Limb (tissue), 2 donors: Measurements from ENCODE around the gene TSC22D4.
"Not testable (repeated sequence)": the region's sequence is repeated elsewhere in the genome, so short reads cannot be mapped to it uniquely, and the experiment has no call there.

ENCODE experiments used
- DNase-seq, 2 donors: peaks; one replicate each; pipeline ENCODE4 v3.0.0-alpha.2; 2016; ENCODE audit errors: extremely low spot score in 2 of 2

TSC22D4 gene

DNA sequence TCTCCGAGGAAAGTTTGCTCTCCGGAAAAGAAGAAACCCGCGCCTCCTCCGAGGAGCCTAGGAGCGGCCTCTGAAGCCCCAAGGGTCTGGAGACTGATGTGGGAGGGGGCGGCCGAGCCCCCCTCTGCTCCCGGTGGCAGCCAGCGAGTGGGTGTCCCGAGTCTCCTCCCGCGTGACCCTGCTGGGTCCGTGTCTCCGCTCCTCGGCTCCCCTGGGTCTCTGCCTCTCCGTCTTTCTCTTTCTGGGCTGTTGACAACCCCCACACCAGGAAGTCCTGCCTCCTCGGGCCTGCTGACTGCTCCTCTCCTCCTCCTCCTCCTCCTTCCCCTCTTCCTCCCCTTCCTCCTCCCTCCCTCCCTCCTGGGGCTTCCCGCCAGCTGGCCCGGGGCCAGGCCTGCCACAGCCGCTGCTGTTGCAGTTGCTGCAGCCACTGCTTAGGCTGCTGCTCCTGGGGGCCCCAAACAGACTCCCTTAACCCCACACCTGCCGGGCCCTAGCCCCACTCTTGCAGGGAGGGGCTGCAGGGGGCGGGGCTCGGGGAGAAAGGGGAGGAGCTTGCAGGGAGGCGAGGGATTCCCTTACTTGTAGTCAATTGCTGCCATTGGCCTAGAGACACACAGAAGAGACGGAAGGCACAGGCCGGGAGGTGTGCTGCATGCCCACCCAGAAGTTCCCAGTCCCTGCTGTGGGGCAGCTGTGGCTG is at the start of gene TSC22D4:
TSC22D4 (minus strand) TSS at position 257 of the 703 bp plus-strand sequence. CDS start 1,176 bp downstream, outside the sequence.
- peak; percentile 93 to 99 for DNase-seq

DNA sequence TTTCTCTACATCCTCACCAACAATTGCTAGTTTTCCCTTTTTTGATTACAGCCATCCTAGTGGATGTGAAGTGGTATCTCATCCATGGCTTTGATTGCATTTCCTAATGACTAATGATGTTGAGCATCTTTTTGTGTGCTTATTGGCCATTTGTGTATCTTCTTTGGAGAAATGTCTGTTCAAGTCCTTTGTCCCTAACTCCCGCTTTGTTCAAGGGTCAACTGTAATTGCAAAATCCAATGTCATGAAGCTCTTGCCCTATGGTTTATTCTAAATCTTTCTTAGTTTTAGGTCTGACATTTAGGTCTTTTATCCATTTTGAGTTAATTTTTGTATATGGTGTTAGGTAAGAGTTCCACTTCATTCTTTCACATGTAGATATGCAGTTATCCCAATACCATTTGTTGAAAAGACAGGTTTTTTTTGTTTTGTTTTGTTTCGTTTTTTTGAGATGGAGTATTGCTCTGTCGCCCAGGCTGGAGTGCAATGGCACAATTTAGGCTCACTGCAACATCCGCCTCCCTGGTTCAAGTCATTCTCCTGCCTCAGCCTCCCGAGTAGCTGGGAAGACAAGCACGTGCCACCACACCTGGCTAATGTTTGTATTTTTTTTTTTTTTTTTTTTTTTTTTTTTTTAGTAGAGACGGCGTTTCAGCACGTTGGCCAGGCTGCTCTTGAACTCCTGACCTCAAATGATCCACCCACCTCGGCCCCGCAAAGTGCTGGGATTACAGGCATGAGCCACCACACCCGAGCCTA is 49.3 kb upstream of the TSC22D4 start:
- not testable (repeated sequence) for DNase-seq

DNA sequence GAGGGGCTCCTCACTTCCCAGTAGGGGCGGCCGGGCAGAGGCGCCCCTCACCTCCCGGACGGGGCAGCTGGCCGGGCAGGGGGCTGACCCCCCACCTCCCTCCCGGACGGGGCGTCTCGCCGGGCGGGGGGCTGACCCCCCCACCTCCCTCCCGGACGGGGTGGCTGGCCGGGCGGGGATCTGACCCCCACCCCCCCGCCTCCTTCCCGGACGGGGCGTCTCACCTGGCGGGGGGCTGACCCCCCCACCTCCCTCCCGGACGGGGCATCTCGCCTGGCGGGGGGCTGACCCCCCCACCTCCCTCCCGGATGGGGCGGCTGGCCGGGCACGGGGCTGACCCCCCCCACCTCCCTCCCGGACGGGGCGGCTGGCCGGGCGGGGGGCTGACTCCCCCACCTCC is 44.2 kb upstream of the TSC22D4 start:
- not testable (repeated sequence) for DNase-seq

DNA sequence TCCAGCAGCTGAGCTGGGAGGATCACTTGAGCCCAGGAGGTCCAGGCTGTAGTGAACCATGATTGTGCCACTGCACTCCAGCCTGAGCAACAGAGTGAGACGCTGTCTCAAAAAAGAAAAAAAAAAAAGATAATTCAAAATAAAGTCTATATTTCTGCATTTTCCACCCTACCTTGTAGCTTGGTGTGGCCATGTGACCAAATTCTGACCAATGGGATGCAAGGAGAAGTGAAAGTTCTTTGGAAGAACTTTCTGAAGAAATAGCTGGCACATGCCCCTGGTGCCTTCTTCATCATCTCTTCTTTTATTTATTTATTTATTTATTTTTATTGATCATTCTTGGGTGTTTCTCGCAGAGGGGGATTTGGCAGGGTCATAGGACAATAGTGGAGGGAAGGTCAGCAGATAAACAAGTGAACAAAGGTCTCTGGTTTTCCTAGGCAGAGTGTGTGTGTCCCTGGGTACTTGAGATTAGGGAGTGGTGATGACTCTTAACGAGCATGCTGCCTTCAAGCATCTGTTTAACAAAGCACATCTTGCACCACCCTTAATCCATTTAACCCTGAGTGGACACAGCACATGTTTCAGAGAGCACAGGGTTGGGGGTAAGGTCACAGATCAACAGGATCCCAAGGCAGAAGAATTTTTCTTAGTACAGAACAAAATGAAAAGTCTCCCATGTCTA is 43.0 kb upstream of the TSC22D4 start:
- not testable (repeated sequence) for DNase-seq

DNA sequence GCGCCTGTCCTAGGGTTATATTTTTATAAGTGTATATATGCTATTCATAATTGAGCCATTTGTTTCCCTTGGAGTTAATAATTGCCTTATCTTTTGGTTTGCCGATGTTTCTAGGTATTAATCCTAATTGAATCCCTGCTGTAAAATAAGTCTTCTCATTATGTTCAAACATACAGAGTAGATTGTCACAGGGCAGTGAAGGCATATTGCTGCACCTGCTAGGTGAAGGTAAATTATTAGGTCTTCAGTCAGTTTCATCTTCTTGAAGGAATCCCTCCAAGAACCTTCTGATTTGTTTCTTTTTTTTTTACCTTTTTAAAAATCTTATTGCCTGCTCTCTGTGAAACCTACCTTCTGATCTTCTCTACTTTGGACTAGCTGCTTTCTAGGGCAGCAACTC is 42.1 kb upstream of the TSC22D4 start:
- no peak for DNase-seq

DNA sequence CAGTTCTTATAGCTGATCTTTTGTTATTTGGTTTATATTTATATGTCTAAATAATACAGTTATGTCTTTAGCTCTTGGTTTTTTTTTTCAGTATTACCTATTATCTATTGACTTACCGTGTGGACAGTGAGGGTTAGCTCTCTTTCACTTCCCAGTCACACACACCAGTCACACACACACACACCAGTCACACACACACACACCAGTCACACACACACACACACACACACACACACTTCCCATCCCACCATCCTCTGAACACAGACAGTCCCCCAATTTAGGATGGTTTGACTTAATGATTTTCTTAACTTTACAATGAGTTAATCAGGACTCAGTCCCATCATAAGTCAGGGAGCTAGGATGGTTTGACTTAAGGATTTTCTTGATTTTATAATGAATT is 41.1 kb upstream of the TSC22D4 start:
- DNase-seq = no peak

DNA sequence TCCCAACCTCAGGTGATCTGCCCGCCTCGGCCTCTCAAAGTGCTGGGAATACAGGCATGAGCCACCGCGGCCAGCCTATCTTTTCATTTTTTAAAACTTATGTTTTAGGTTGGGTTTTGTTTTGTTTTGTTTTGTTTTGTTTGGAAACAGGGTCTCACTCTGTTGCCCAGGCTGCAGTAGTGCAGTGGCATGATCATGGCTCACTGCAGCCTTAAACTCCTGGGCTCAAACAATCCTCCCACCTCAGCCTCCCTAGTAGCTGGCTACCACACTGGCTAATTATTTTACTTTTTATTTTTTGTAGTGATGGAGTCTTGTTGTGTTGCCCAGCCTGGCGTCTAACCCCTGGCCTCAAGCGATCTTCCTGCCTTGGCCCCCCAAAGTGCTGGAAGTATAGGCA is 40.6 kb upstream of the TSC22D4 start:
- no peak for DNase-seq

DNA sequence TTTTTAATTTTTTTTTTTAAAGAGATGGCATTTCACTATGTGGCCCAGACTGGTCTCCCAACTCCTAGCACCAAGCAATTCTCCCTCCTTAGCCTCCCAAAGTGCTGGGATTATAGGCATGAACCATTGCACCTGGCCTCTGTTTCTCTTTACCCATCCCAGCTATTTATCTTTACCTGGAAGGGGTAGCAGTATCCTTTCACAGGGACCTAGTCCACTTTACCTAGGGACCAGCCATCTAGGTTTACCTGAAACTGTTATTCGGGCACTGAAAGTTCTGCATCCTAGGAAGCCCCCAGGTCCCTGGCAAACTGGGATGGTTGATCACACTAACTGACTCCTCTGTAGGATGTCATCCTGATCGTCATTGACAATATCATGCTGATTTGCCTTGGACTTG is 38.3 kb upstream of the TSC22D4 start:
- no peak for DNase-seq

DNA sequence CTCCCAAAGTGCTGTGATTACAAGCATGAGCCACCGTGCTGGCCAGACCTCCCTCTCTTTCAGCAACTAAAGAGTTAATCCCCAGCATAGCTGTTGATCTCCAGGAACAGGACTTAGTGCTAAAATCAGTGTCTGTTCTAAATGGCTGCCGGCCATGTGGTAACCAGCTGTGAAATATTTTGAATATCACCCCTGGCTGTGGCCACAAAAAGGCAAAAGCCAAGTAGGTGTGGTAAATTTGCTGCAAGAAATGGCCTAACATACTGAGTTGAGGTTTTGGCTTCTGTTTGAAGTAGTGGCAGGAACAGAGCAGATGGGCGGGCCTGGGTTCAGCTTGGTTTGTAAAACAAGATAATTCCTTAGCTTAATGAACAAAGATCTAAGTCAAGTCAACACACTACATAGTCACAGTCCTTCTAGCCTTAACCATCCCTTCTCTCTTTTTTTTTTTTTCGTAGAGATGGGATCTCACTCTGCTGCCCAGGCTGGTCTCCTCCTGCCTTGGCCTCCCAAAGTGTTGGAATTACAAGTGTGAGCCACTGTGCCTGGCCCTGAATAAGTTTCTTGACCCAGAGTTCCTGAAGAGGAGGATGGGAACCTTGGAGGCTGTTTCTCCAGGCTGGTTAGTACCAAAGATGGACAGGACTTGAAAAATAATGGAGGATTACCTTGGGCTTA is 37.3 kb upstream of the TSC22D4 start:
- peak; percentile 47 to 62 for DNase-seq

DNA sequence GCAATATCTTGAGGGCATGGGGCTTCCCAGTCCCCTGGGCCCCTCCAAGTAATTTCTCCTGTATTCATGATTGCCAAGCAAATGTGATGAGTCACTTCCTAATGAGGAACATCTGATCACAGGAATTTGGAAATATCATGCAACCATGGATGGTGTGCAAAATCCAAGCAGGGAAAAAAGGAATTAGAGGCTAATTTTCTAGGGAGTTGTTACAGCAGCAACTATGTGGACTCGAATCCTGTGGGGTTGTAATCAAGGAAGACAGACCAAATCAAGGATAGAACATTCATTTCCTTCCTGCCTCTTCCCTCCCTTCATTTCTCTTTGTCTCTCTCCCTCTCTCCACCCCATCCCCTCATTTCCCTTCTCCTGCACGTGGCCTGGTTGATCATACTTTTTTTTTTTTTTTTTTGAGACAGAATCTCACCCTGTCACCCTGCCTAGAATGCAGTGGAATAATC is 36.1 kb upstream of the TSC22D4 start:
- DNase-seq = peak in 1 of 2 donors; percentile 27

DNA sequence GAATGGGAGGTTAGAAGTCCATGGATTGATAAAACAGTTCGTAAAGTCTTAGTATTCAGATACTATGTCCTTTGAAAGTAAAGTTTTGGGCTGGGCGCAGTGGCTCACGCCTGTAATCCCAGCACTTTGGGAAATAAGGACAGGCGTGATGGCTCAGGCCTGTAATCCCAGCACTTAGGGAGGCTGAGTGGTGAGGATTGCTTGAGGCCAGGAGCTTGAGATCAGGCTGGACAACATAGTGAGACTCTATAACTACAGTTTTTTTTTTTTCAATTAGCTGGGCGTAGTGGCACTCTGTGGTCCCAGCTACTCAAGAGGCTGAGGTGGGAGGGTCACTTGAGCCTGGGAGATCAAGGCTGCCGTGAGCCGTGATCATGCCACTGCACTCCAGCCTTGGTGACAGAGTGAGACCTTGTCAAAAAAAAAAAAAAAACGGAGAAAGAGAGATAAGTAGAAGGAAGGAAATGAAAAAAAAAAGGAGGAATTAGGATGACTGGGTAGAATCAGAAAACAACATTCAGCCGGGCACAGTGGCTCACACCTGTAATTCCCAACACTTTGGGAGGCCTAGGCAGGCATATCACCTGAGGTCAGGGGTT is 34.3 kb upstream of the TSC22D4 start:
- no peak for DNase-seq

DNA sequence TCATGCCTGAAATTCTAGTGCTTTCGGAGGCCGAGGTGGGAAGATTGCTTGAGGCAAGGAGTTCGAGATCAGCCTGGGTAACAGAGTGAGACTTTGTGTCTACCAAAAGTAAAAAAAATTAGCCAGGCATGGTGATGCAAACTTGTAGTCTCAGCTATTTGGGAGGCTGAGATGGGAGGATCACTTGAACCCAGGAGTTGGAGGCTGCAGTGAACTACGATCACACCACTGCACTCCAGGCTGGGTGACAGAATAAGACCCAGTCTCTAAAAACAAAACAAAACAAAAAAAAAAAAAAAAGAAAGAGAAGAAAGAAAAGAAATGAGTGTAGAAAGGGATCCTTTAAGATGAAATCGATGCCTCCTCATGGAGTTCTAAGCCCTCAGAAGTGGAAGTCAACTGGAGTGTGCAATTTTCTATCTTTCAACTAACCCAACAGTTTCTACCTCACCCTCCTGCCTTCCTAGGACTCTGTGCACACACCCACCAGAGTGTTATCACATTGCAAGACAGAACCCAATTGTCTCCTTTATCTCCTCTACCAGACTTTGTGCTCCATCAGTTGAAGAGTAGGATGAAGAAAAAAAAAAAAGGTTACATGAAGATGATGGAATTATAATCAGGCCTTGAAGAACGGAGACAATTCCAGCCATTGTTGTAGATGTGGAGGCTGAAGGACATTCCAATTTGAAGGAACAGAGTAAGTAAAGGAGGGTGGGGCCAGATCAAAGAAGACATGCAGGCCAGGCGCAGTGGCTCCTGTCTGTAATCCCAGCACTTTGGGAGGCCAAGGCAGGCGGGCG is 31.6 kb upstream of the TSC22D4 start:
- DNase-seq = no peak

DNA sequence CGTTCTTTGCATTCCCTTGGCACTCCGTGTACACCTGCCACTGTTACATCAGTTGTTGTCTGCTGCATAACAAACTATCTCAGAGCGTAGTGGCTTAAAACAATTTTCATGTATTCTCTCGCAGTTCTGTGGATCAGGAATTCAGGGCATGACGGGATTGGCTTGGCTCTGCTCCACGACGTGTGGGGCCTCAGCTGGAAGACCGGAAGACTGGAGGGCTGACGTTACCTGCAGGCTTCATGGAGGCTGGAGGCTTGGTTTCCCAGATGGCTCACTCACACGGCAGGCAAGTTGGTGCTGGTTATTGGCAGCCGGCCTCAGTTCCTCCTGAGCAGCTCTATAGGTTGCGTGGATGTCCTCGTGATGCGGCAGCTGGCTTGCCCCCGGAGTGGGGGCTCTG is 30.2 kb upstream of the TSC22D4 start:
- DNase-seq = peak; percentile 58 to 81

DNA sequence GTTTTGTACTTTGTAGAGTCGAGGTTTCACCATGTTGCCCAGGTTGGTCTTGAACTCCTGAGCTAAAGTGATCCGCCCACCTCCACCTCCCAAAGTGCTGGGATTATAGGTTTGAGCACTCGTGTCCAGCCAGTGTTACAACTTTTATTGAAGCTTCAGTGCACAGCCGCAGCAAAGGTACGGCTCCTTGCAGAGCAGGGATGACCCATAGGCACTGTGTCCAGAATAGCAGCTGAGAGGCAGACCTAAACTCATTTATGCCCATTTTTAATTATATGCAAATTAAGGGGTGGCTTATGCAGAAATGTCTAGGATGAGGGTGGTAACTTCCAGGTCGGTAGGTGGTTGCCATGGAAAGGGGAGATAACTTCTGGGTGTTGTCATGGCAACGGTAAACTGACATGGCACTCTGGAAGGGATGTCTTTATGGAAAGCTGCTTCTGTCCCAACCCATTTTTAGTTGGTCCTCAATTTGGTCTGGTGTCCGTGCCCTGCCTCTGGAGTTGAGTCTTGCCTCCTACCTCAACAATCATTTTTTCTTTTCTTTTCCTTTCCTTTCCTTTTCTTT is 27.4 kb upstream of the TSC22D4 start:
- DNase-seq = no peak

DNA sequence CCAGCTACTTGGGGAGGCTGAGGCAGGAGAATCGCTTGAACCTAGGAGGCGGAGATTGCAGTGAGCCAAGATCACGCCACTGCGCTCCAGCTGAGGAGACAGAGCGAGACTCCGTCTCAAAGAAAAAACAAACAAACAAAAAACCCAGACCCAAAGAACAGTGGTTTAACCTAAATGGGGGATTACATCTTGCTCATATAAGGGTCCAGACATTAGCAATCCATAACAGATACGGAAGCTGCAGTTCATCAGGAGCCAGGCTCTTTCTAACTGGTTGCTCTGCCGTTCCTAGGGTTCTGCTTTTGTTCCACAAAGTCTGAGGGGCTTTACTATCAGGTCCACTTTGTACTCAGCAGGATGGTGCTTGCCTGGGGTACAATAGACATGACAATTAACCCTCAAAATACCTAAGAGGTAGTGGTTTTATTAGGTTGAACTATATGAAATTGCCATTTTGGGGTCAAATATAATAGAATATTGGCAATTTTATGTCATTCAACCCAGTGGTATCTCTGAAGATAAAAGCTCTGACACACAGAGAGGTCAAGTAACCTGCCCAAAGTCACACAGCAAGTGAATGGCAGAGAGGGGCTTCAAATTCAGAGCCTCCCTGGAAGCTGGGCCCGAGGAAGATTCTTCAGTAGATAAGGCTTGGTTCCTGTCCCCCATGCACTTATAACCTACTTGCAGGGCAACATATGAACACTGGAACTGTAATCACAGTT is 26.0 kb upstream of the TSC22D4 start:
- DNase-seq = no peak

DNA sequence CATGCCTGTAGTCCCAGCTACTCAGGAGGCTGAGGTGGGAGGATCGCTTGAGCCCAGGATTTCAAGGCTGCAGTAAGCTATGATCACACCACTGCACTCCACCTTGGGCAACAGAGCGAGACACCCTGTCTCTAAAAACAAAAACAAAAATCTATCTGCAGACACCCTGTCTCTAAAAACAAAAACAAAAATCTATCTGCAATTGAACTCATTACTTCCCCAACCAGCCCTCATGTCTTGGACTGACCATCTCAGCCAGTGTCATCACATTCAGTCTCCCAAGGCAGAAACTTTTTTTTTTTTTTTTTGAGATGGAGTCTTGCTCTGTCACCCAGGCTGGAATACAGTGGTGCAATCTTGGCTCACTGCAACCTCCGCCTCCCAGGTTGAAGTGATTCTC is 25.0 kb upstream of the TSC22D4 start:
- not testable (repeated sequence) for DNase-seq

DNA sequence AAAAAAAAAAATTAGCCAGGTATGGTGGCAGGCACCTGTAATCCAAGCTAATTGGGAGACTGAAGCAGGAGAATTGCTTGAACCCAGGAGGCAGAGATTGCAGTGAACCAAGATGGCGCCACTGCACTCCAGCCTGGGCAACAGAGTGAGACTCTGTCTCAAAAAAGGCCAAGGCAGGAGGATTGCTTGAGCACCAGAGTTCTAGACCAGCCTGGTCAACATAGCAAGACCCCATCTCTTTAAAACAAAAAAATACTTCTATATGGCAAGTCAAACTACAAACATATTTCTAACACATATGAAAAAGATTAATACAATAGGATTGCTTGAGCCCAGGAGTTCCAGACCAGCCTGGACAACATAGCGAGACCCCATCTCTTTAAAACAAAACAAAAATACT is 21.7 kb upstream of the TSC22D4 start:
- not testable (repeated sequence) for DNase-seq

DNA sequence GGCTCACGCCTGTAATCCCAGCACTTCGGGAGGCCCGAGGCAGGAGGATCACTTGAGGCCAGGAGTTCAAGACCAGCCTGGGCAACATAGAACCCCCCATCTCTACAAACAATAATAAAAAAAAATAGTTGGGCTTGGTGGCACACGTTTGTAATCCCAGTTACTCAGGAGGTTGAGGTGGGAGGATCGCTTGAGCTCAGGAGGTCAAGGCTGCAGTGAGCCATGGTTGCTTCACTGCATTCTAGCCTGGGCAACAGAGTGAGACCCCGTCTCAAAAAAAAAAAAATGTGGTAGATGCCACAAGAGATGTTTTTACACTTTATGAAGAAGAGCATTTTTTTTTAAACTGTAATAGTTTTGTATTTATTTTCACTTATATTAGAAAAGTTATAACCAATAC is 17.5 kb upstream of the TSC22D4 start:
- DNase-seq = no peak

DNA sequence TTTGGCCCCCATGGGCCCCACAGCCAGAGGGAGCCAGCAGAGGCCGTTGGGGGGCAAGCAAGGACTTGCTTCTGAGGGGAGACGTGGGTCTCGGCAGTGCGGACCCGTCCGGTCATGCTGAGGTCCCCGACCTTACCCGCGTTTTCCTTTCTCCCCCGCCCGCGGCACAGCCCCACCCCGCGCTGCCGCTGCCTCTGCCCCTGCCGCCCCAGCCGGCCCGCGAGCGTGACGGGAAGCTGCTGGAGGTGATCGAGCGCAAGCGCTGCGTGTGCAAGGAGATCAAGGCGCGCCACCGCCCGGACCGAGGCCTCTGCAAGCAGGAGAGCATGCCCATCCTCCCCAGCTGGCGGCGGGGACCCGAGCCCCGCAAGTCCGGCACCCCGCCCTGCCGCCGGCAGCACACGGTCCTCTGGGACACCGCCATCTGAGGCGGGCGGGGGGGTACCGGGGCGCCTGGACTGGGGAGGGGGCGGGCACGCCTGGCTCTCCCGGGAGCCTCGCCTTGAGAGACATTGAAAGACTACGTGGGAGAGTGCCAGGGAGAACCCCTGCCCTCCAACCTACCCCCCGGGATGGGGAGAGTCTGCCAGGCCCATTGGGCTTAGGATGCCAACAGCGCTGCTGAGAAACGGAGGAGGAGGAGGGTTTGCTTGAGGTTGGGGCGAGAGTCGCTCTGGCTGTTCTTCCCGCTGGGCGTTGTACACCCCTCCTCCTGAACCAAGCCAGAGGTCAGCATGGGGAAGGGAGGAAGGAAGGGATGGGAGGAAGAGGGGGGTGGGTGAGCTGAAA is 14.7 kb upstream of the TSC22D4 start:
- no peak for DNase-seq
